RWPE1 (cell line): ENCODE results near the gene DNASE1L2.

Experiments used
- CTCF ChIA-PET: fragments of 350-600 bp; sonication (Branson Sonifier 250); formaldehyde crosslinking; extraction: SDS; loops from one replicate; lab custom pipeline; 2021; lab: Yijun Ruan, JAX
- POLR2A ChIA-PET: fragments of 400-600 bp; formaldehyde crosslinking; extraction: SDS; loops from one replicate; lab custom pipeline; 2020; ENCODE audit warnings: antibody characterized with exemption; ENCODE audit not compliant: low non-redundant PET; lab: Yijun Ruan, JAX
- DNase-seq: peaks from one replicate; pipeline ENCODE4 v3.0.0; 2012; ENCODE audit warnings: low spot score
- H3K27ac ChIP-seq: fragments of 450-650 bp; 2 replicates; pipeline ENCODE4 v1.5.1; 2017
- TF ChIP-seq, protein P1 (sequence below): fragments of 450-650 bp; conservative IDR thresholded peaks from 2 replicates; pipeline ENCODE4 v1.5.1; 2017; ENCODE audit warnings: low read depth, mild to moderate bottlenecking

DNASE1L2 gene

DNA sequence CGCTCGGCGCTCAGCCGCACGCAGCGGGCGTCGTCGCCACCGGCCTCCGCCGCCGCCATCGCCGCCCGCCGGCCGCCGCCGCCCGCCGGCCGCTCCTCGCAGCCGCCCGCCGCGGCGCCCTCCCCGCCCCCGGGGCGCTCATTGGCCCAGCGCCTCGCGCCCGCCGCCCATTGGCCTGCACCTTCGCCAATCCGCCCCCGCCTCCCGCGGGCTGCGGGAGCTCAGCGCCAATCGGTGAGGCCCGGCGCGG, 21.6 kb upstream of the DNASE1L2 start, which contains the start of gene PGP:
PGP (minus strand) TSS at position 122 of the 250 bp plus-strand sequence; CDS start at position 59, 63 bp downstream.
- no peak for DNase-seq
- ChIA-PET POLR2A (interaction anchor here (0.6 kb wide), 1 partner anchor 36 kb away, joined by 5 read pairs; no protein-coding TSS in a partner anchor), CTCF (no interaction called here)
- TF ChIP-seq, protein P1, sequence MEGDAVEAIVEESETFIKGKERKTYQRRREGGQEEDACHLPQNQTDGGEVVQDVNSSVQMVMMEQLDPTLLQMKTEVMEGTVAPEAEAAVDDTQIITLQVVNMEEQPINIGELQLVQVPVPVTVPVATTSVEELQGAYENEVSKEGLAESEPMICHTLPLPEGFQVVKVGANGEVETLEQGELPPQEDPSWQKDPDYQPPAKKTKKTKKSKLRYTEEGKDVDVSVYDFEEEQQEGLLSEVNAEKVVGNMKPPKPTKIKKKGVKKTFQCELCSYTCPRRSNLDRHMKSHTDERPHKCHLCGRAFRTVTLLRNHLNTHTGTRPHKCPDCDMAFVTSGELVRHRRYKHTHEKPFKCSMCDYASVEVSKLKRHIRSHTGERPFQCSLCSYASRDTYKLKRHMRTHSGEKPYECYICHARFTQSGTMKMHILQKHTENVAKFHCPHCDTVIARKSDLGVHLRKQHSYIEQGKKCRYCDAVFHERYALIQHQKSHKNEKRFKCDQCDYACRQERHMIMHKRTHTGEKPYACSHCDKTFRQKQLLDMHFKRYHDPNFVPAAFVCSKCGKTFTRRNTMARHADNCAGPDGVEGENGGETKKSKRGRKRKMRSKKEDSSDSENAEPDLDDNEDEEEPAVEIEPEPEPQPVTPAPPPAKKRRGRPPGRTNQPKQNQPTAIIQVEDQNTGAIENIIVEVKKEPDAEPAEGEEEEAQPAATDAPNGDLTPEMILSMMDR, result no peak
- H3K27ac ChIP-seq, result peak within 1 kb of the TSS; percentile 93

DNA sequence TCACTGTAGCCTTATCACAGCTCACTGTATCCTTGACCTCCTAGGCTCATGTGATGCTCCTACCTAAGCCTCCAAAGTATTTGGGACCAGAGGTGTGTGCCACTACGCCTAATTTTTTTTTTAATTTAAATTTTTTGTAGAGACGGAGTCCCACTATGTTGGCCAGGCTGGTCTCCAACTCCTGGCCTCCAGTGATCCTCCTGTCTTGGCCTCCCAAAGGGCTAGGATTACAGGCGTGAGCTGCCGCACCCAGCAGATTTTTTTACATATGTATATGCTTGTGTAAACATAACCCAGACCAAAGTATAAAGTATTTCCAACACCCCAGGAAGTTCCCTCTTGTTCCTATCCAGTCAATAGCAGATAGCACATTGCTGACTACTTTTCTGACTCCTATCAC, 19.9 kb upstream of the DNASE1L2 start:
- ChIA-PET POLR2A (no interaction called here), CTCF (interaction anchor here (0.7 kb wide), 1 partner anchor 690 kb away, joined by 3 read pairs; no protein-coding TSS in a partner anchor)
- no peak for DNase-seq
- TF ChIP-seq, protein P1, result no peak
- peak overlapping the region; percentile 93 for H3K27ac ChIP-seq

GRCh38 chr16:2223221-2223941, 12.9 kb upstream of the DNASE1L2 start, which contains the start of gene E4F1:
TSS of gene E4F1 (plus strand) at chr16:2223591. CDS start at chr16:2223614, 23 bp downstream.
- ChIA-PET POLR2A (no interaction called here), CTCF (interaction anchor here (0.6 kb wide), 1 partner anchor 188 kb away, joined by 3 read pairs; no protein-coding TSS in a partner anchor)
- peak within 1 kb of the TSS; percentile 90 for H3K27ac ChIP-seq
- TF ChIP-seq, protein P1, result no peak
- peak; percentile 98 for DNase-seq

DNA sequence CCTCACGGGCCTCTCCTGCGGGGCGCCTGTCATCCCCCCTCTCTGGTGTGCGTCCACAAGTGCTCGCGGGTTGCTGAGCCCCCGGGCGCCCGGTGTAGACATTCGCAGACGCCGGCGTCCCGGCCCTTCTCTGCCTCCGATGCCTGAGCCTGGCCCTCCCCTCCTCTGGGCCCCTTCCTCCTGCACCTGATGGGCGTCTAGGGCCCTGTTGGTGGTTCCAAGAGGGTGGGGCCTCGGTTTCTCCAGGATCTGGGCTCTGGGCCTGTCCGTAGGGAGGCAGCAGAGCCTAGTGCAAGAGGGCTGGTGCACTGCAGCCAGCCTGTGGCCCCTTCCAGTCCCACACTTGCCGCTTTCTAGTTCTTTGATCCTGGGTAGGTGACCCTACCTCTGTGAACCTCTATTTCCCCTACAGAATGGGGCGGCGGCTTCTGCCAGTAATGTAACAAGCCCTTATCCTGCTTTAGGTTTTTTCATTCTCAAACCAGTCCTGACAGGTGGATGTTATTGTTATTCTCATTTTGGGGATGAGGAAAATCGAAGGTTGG, 12.2 kb upstream of the DNASE1L2 start:
- ChIA-PET POLR2A (no interaction called here), CTCF (interaction anchor here (0.6 kb wide), 2 partner anchors 9 to 187 kb away, joined by 3 read pairs; no protein-coding TSS in a partner anchor)
- H3K27ac ChIP-seq, result peak overlapping the region; percentile 90
- peak; percentile 52 for DNase-seq
- TF ChIP-seq, protein P1, result 0 out of 2 replicates have a peak, but pooled peaks have one; percentile 24

DNA sequence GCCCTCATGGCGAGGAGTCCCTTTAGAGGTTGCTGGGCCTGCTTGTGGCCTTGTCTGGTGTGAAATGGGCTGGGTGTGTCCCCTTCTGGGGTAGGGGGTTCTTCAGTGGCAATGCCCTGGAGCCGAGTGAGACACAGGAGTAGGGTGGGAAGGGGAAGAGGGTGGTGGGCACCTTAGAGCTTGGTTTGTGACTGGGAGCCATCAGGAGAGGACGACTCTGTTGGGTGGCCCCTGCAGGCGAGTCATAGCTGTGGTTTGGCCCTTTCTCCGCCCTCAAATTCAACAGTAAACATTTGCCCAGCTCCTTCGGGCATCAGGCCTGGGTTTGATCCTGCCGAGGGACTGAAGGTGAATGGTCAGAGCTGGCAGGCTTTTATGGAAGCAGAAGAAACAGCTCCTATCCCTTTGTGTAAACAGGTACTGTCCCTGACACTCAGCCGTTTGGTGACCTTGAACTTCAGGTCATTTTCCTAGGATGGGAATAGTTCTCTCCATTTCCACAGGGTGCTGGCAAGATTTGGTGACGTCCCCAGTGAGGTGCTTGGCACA, 9.9 kb upstream of the DNASE1L2 start:
- ChIA-PET CTCF (no interaction called here), POLR2A (interaction anchor here (0.5 to 0.7 kb wide), 2 partner anchors 26 to 146 kb away, joined by 3 to 13 read pairs; no protein-coding TSS in a partner anchor)
- TF ChIP-seq, protein P1, result no peak
- H3K27ac ChIP-seq, result peak overlapping the region; percentile 90
- DNase-seq, result no peak

DNA sequence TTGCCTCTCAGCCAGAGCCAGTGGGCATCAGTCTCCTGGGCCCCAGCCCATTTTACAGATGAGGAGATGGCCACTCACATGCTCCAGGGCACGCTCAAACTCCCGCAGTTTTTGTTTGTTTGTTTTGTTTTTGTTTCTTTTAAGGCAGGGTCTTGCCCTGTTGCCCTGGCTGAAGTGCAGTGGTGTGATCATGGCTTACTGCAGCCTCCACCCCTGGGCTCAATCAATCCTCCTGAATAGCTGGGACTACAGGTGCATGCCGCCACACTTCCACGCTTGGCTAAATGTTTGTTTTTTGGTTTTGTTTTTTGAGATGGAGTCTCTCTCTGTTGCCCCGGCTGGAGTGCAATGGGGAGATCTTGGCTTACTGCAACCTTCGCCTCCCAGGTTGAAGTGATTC, 9.3 kb upstream of the DNASE1L2 start:
- DNase-seq, result no peak
- TF ChIP-seq, protein P1, result no peak
- CTCF ChIA-PET, result no interaction called here
- POLR2A ChIA-PET, result no interaction called here
- peak overlapping the region; percentile 90 for H3K27ac ChIP-seq
